GM21528 (cell line): ENCODE measurements around the gene OR10H3.
"Not testable (repeated sequence)": the region's sequence is repeated elsewhere in the genome, so short reads cannot be mapped to it uniquely, and the experiment has no call there.

Experiments
- ATAC-seq: cut with Tn5 transposase; IDR thresholded peaks from one replicate; pipeline ENCODE4 v1.9.1; 2021; ENCODE audit warnings: mild to moderate bottlenecking, moderate library complexity; ENCODE audit not compliant: unreplicated experiment, low FRiP score

Gene OR10H3

GRCh38 chr19:15776991-15777970 is 39.5 kb downstream of the OR10H3 start:
- no peak for ATAC-seq

GRCh38 chr19:15779756-15780476 is 42.1 kb downstream of the OR10H3 start:
- no peak for ATAC-seq

DNA sequence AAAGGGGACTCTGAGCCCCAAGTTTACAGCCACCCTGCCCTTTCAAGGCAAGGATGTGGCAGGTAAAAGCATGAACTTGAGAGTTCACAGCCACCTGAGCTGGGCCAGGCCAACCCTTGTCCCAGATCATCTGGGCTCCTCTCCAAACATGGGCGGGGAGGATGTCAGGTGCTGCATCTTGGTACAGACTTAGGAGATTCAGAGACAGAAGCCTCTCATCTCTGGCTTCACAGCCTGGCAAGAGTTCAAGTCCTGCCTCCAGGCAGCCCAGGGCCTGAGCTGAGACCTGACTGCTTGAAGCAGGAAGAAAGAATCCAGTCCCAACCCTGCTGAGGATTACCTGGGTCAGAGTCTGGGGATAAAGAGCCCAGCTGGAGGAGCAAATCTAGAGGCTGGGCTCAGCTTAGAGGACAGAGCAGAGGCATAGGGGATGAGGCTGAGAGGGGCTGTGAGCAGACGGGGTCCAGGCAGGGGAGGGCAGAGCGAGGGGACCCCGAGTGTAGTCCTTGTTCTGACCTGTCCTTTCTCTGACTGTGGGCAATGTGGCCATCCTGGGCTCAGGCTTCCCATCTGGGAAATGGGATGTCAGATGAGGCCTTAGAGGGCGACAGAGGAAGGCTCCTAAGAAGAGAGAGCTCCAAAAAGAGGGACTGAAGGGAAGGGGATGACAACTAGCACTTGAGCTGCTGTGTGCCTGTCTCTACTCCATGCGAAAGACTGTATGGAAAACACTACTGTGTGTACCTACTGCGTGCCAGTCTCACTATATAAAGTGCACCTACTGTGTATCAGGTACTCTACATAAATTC is 43.0 kb downstream of the OR10H3 start:
- no peak for ATAC-seq

GRCh38 chr19:15781661-15782060 is 43.9 kb downstream of the OR10H3 start:
- no peak for ATAC-seq

DNA sequence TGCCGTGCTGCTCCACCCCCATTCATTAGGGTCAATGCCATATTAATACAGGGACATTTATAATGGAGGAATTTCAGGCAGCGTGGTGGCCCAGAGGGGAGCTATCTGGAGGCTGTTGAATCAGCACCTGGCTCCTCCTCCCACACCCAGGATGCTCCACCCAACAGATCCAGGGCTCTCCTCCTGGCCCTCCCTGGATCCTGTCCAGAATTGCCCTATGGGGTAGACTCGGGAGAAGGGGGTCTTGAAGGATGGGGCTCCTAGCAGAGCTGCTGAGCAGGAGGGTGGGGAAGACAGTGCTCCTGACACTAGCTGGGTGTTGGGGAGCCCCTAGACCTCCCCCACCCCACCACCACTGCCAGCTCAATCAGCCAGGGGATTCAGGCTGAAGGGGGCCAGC is 44.4 kb downstream of the OR10H3 start:
- ATAC-seq: no peak

DNA sequence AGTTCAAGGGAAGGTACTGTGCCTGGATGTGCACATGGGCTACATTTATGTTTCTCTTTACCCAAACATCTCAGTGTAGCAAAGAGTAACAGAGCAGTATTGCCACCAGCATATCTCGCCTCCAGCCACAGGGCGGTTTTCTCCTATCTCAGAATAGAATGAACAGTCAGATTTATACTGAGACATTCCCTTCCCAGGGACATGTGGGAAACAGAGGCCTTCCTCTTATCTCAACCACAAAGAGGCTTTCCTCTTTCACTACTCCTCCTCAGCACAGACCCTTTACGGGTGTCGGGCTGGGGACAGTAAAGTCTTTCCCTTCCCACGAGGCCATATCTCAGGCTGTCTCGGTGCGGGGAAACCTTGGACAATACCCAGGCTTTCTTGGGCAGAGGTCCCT is 45.1 kb downstream of the OR10H3 start:
- not testable (repeated sequence) for ATAC-seq

- ATAC-seq: no peak
Observed at GRCh38 chr19:15787611-15788155, 49.9 kb downstream of the OR10H3 start, which contains the start of gene OR10H5. Gene OR10H5, plus strand, starts transcription at chr19:15787661. Its CDS starts 6,388 bp downstream, at chr19:15794049.

DNA sequence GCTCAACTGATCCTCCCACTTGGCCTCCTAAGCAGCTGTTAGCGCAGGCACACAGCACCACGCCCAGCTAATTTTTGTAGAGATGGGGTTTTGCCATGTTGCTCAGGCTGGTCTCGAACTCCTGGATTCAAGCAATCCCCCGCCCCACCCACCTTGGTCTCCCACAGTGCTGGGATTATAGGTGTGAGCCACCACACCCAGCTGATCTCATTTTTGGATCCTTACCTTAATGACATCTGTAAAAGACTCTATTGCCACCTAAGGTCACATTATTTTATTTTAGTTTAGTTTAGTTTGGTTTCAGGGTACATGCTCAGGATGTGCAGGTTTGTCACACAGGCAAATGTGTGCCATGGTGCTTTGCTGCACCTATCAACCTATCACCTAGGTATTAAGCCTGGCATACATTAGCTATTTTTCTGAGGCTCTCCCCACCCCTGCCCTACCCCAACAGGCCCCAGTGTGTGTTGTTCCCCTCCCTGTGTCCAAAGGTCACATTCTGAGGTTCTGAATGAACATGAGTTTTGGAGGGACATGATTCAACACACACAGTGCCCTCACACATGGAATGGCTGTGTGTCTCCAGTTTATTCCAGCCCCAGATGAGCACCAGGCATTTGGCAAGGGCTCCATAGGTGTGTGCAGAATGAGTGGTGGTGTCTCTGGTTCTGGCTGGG is 50.9 kb downstream of the OR10H3 start:
- ATAC-seq: no peak

DNA sequence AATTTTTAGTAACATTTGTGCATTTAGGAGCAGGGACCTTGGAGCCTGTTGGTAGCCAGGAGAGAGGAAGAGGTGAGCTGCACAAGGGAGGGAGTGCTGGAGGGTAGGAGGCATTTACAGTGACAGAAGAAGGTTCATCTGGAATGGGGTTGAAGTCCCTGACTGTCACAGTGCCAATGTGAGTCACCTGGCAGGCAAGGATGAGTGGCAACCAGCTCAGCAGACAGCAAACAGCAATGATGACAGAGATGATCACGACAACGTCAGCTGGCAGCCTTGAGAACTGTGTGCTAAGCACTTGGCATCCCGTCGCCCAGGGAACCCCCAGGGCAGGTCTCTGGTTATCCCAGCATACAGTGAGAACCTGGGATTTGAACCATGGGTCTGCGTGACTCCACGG is 52.3 kb downstream of the OR10H3 start:
- ATAC-seq: no peak
